Nucleus accumbens (tissue), 56 donors: ENCODE data around the gene SLC12A7.
"Not testable (repeated sequence)": the region's sequence is repeated elsewhere in the genome, so short reads cannot be mapped to it uniquely, and the experiment has no call there.

Experiments used
- DNase-seq, 56 donors: peaks; one replicate each; lab custom pipeline; 2025; lab: John Stamatoyannopoulos, UW

SLC12A7 gene

DNA sequence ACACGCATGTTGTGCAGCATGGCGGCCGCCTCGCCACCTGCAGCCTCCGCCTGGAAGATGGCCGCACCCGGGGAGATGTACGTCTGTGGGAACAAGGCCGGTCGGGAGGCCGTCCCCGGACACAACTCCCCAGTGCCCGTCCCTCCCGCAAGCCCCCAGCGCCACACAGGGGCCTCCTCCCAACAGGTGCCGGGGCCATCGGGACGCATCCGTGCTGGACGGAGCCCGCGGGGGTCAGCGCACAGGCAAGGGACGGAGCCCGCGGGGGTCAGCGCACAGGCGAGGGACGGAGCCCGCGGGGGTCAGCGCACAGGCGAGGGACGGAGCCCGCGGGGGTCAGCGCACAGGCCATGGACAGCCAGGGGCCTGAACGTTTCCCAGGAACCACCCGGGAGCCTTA lies 26.5 kb downstream of the SLC12A7 start:
- DNase-seq: no peak

DNA sequence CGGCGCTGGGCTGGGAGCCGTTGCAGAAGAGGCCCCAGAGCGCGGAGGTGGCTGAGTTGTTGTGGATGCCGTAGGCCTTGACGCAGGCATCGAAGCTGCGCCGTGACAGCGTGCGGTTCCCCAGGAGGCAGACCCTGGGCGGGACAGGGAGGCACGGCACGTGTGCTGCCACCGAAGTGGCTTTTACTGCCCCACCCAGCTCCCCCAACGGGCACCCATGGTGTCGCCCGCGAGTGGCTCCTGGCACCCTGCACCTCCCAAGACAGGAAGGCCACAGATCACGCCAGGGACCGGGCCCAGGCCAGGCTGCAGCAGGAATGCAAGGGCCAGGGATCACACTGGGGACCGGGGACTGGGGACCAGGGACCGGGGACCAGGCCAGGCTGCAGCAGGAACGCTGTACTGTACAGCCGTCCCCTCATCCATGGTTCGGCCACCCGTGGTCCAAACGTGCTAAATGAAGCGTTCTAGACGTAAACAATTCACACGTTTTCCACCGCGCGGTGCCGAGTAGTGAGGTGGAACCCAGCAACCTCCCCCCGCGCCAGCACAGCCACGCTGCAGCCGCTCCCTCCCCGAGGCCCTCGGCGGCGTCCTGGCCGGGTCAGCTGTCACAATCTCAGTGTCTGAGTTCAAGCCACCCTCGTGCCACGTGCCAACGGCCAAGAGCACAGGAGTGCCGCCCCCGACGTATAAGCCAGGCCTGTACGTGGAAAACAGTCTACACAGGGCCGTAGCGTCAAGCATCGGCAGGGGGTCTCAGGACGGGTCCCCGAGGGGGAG lies 27.8 kb downstream of the SLC12A7 start:
- DNase-seq: no peak

DNA sequence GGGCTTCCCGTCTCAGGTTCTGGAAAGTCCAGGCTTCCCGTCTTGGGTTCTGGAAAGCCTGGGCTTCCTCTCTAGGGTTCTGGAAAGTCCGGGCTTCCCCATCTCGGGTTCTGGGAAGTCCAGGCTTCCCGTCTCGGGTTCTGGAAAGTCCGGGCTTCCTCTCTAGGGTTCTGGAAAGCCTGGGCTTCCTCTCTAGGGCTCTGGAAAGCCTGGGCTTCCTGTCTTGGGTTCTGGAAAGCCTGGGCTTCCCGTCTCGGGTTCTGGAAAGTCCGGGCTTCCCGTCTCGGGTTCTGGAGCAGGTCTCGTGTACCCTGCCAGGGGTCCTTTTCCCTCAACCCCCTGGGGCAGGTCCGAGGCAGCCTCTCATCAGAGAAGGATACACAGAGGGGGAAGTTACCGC lies 28.8 kb downstream of the SLC12A7 start:
- DNase-seq: not testable (repeated sequence)

DNA sequence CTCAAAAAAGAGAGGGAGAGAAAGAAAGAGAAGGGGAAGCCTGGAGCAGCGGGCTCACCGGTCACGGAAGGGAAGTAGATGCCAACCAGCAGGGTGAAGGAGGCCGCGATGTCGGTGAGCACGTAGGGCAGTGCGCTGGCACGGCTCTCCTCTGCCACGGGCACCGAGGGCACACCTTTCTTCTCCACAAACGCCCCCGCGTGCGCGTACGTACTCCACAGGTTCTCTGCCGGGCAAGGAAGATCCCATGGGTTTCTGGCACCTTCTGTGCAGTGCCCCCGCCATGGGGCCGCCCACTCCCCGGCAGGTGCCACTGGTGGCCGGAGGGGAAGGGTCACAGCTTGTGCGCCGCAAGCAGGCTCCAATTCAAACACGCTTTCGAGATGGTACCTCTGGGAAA lies 30.3 kb downstream of the SLC12A7 start:
- no peak for DNase-seq

DNA sequence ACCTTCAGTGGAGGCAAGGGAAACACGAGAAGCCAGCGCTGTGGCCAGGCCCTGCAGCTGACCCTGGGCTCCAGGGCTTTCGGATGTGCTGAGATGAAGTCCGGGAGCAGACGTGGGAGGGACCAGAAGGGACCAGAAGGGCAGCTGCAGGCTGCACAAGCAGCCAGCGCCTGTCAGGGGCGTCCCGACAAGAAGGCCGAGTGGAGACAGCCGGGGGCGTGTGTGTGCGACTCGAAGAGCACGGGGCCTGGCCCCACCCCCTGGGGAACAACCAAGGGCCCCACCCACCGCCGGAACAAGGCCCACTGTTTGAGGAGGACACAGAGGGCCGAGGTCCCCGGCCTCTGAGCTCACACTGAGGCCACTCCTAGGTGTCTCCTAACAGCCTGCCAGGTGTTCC lies 31.4 kb downstream of the SLC12A7 start:
- no peak for DNase-seq

DNA sequence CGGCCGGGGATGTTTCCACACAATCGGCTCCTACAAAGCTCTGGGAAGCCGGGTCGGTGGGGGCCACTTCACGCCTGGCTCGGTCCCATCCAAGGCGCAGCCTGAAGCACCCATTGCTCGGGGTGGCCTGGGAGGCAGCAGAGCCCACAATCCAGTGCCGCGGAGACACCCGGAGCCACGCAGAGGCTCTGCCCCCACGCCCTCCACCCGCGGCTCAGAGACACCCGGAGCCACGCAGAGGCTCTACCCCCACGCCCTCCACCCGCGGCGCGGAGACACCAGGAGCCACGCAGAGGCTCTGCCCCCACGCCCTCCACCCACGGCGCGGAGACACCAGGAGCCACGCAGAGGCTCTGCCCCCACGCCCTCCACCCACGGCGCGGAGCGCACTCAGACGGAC lies 31.9 kb downstream of the SLC12A7 start:
- DNase-seq: no peak

DNA sequence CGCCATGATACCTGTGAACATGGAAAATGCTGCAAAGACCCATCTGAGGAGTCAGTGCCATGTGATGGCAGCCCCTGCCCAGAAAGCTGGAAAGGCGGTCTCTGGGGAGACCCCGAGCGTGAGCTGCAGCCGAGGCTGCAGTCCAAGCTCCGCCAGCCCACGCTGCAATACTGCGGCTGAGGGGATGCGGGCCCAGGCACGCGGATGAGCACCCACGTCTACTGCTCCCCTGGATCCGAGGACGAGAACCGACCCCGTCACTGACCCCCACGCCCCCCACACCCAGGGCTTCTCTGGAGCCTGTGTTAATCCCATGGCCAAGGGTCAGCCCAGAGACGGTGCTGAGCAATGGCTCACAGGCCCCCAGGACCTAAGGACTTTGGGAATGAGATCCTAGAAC lies 32.4 kb downstream of the SLC12A7 start:
- no peak for DNase-seq

DNA sequence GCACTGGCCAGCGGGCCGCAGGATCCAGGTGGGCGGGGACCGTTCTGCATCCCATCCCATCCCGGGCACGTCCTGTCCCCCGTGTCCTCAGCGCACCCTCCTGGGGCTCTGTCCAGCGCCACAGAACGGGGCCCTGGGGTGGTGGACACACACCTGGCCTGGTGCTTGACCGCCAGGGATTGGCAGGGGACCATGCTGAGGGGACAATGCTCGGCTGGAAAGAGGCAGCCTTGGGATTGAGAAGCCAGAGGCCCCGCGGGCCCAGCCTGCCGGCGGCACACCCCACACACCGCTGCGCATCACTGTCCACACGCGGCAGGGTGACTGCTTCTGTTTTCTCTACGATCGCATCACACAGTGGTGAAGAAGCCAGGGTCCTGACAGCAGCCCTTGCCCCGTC lies 33.0 kb downstream of the SLC12A7 start:
- DNase-seq: no peak

DNA sequence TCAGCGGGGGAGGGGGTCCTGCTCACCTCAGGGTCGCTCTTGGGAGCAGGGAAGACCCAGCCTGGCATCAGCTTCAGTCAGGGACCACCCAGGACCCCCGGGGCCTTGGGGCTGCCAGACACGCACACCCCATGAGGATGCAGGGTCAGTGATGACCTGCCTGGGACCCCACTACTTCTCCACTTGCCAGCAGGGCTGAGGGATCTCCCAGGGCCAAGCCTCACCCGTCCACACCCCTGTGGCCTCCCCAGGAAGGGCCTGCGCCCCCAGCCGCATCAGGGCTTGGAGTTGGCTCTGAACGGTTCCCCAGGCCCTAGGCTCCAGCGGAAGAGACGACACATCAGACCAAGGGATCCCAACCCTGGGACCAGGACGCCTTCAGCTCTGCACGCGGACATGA lies 33.7 kb downstream of the SLC12A7 start:
- DNase-seq: no peak

DNA sequence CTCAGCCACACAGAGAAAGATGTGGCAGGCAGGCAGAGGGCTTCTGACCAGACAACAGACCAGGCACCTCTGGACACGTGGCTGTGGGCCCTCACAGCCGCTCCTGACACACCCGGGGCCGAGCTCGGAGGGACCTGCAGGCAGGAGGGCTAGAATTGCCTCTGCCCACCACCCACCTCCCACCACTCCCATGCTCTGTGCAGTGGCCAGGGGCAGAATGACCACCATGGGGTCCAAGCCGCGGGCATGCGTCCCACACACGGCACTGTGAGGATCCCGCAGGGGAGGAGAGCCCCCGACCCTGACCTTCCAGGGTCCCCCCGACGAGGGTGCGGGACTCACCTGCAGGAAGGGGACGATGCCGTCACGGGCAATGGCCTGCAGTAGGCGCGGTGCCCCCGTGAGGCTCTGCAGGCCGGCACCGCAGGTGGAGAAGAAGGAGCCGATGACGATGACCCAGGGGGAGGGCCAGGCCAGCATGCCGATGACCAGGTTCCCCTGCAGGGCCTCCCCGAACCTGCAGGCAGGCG lies 34.3 kb downstream of the SLC12A7 start:
- no peak for DNase-seq

DNA sequence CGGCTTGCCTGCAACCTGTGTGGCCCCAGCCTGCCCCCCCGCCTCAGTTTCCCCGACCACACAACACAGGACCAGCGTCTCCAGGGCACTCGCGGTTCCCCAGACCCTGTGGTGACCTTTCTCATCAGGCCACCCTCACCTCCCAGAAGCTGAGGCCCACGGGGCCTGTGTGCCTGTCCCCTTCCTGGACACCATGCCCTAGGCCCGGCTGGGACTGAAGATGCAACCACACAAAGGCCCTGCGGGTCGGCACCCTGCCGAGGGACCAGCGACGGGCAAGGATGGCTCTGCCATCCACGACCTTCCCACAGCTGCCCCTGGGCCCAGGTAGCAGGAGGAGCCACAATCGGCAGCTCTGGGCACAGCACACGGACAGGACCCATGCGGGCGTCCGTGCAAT lies 34.8 kb downstream of the SLC12A7 start:
- DNase-seq: no peak

DNA sequence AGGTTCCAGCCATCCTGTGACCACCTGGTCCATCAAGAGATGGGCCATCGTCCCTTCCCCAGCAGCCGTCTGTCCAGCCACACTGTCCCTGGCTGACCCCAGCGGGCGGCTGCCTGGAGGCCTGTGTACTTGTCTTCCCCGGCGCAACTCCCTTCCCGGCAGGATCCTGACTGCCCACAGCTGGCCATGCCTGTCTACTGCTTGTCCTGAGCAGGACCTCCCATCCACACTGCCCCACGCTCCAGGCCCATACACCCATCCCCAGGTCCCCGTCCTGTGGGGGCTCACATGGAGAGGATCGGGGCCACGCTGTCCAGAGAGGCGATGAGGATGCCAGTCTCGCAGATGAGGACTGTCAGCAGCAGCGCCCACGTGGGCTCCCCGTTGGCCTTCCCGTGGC lies 35.5 kb downstream of the SLC12A7 start:
- DNase-seq: no peak

DNA sequence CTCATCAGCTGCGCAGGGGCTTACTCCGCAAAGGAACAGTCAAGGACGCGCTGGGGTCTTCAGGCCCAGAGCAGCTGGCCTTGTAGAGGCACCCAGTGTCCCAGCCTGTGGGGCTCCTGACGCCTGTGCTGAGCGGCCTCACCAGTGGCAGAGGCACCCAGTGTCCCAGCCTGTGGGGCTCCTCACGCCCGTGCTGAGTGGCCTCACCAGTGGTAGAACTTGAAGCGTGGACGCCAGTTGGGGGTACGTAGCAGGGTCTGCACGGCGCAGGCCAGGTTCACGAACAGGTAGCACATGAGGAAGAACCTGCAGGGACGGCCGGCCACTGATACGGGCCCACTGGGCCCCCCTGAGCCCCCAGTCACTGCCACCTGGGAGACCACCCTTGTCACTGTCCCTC lies 35.9 kb downstream of the SLC12A7 start:
- DNase-seq: no peak

DNA sequence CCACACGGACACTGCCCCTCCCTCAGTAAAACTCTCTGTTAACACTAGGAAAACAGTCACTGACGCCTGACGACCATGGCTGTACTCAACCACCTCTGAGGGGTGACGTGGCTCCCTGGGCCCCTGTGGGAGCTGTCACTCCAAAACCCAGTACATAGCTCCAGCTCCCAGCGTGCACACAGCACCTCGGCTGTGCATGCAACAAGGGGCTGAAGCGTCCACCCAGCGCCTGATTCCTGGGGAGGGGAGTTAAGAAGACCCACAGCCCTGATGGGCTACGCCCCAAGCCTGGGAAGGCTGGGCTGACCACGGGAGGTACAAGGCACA lies 36.3 kb downstream of the SLC12A7 start:
- DNase-seq: no peak

DNA sequence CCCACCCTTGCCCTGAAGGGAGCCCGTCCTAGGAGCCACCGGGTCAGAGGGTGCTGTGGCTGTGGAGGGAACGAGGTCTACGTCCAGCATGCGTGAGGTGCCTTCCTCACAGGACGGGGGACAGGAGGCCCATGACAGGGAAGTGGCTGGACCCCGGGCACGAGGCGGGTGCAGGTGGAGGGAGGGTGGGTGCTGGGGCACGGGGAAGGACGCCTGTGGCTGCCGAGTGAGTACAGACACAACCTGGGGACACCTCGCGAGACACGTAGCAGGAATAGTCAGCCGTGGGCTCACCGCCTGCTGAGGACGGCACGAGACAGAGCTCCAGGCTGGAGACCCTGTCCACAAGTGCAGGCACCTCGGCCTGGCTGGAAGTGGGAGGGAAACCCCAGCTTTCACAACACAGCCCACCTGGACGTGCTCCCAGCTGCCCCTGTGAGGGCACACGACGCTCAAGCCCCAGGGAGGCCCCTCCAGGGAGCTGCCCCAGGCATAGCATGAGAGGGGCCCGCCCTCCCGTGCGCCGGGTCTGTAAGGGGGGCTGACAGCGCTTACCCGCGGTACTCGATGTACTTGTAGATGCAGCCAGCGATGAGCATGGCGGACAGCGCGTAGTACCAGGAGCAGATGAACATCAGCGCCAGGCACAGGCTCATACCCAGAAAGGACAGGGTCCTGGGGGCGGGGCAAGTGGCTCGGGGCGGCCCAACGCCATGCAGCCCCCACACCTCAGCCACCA lies 36.9 kb downstream of the SLC12A7 start:
- no peak for DNase-seq

DNA sequence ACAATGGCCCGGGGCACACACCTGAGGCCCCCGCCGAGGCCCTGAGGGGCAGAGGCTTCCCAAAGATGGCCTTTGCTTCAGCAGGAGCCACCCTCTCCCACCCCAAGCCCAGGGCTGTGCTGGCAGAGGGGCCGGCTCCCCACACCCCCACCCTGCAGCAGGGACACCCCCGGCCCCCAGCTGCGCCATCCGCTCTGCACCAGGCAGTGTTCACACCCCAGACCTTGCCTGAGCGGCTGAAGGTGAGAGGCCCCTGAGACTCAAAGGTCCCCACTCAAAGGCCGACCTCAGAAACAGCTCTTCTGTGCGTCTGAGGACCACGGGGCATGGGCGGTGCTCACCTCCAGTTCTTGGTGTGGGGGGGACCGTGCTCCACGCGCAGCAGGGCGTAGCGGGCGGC lies 37.6 kb downstream of the SLC12A7 start:
- DNase-seq: no peak

DNA sequence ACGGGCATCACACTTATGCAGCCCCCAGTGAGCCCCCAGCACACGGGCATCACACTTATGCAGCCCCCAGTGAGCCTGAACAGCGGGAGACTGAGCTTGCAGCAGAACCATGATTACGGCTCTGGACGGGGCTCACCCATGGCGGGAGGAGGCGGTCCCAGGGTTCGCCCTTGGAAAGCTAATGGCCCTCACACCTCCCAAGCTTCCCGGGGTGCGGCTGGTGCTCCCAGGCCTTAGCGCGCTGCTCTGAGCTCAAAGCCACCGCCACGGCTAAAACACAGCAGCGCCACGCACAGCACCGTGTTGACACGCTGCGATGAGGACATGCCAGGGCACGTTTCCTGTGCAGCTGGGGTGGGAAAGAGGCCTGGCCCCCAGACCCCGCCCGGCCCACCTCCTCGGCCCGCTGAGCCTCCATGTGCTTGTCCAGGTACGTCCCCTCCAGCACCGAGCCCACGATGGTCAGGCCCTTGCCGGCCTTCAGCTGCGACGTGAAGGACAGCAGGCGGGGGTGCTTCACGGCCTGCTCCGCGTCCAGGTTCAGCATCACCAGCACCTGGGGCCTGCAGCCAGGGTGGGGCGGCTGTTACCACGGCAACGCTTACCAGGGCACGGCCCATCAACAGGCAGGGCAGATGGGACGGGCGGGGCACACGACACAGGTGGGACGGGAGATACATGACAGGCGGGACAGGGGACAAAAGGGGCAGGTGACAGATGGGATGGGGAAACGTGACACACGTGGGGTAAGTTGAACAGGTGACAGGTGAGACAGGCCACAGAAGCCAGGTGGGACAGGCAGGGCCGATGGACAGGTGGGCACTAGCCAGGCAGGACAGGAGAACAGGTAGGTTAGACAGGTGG lies 38.4 kb downstream of the SLC12A7 start:
- DNase-seq: no peak

DNA sequence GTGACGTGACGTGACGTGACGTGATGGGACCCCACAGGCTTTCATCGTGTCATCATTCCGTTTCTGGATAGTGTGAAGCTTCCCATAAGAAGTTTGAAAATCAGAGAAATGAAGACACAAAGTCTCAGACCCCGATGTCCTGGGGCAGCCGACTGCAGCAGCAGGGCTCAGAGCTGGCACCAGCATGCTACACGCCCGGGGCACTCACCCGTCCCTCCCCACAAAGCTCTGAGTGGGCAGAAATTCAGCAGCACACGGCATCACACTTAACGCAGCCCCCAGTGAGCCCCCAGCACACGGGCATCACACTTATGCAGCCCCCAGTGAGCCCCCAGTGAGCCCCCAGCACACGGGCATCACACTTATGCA lies 42.2 kb downstream of the SLC12A7 start:
- DNase-seq: no peak

DNA sequence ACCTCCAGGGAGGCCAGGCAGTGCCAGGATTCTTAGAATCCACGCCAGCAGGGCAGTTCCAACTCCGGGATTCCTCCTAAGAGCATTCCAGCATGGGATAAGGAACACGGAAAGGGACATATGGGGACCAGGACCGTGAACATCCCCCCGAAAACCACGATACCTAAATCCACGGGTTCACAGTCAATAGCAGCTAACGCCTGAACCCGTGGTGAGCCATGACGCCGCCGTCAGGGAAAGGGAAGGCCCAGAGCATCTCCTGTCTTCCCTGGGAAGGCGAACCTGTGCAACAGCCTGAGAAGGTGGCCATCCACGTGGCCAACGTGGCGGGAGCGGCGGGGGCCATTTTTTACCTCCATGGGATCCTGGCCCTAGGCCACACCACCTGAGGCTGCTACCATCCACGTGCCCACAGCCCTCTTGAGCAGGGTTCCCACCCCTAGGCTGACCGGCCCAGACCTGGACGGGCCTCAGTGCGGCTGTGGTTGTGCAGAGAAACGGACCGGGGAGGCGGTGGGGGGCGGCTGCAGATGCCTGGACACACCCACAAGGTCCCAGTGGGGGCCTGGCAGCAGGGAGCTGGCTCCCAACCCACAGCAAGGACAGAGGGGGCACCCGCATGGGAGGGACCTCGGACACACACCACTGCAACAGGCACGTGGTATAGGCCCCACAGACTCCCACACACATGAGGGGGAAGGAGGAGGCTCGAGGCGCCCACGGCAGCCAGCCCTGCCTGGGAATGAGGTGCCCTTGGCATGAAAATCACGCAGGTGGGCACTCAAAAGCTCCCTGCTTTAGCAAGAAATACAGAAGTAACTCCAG lies 42.8 kb downstream of the SLC12A7 start:
- no peak for DNase-seq

DNA sequence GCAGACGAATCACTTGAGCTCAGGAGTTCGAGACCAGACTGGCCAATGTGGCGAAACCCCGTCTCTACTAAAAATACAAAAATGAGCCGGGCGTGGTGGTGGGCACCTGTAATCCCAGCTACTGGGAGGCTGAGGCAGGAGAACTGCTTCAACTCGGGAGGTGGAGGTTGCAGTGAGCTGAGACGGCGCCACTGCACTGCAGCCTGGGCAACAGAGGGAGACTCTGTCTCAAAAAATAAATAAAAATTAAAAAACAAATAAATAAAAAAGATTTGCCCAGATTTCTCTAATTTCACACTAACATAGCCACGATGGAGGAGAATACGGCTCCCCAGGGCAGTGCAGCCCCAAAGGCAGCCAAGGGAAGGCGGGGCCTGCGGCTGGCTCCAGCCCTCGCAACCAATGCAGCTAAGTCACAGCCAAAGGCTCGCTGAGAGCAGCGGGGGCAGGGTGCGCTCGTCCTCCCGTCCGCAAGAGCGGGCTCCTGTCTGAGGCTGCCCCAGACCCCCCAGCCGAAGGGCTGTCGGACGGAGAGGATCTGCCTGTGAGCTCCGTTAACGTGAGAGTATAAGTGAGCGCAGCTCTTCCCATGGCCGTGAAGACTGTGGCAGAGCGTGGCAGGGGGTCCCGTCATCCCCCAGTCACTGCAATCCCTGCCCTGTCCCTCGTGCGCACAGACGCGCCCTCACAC lies 43.5 kb downstream of the SLC12A7 start:
- no peak for DNase-seq
